HG03558 (cell line): ENCODE measurements around the gene BATF.
A peak's percentile ranks its signal among the peaks of the same experiment; 100 is the strongest.

ENCODE experiments used
- ATAC-seq: cut with Tn5 transposase; IDR thresholded peaks from one replicate; pipeline ENCODE4 v1.9.1; 2021; ENCODE audit warnings: moderate number of reproducible peaks; ENCODE audit not compliant: unreplicated experiment; ENCODE audit errors: extremely low read depth

Gene BATF

GRCh38 chr14:75559045-75559444, 36.8 kb downstream of the BATF start:
- no peak for ATAC-seq

- ATAC-seq: no peak
These were observed 37.4 kb downstream of the BATF start for GRCh38 chr14:75559451-75560222.

GRCh38 chr14:75561013-75561432, 38.8 kb downstream of the BATF start:
- no peak for ATAC-seq

- no peak for ATAC-seq
These were observed 39.8 kb downstream of the BATF start for GRCh38 chr14:75562089-75562488.

GRCh38 chr14:75562489-75562888, 40.2 kb downstream of the BATF start:
- ATAC-seq: no peak

GRCh38 chr14:75563931-75564330, 41.7 kb downstream of the BATF start:
- ATAC-seq: no peak

GRCh38 chr14:75565056-75565455, 42.8 kb downstream of the BATF start:
- ATAC-seq: no peak

- ATAC-seq: no peak
These were observed 44.1 kb downstream of the BATF start for GRCh38 chr14:75566321-75566720.

GRCh38 chr14:75566752-75567151, 44.5 kb downstream of the BATF start:
- no peak for ATAC-seq

- ATAC-seq: no peak
These were observed 45.9 kb downstream of the BATF start for GRCh38 chr14:75568140-75568539.

- ATAC-seq: no peak
These were observed 46.5 kb downstream of the BATF start for GRCh38 chr14:75568791-75569190.

GRCh38 chr14:75570797-75571196, 48.5 kb downstream of the BATF start:
- no peak for ATAC-seq

GRCh38 chr14:75572104-75572503, 49.8 kb downstream of the BATF start:
- no peak for ATAC-seq

- no peak for ATAC-seq
These were observed 54.8 kb downstream of the BATF start for GRCh38 chr14:75577090-75577489.

GRCh38 chr14:75577729-75578101, 55.4 kb downstream of the BATF start:
- peak; percentile 47 for ATAC-seq

GRCh38 chr14:75578102-75578785, 56.0 kb downstream of the BATF start, which contains the start of gene FLVCR2:
Gene FLVCR2 (plus strand): TSS chr14:75578620. CDS start chr14:75578973, 353 bp downstream.
- ATAC-seq: no peak

- ATAC-seq: no peak
These were observed 56.6 kb downstream of the BATF start for GRCh38 chr14:75578786-75579337.

GRCh38 chr14:75579338-75579864, 57.1 kb downstream of the BATF start:
- no peak for ATAC-seq

- no peak for ATAC-seq
These were observed 57.6 kb downstream of the BATF start for GRCh38 chr14:75579882-75580281.

GRCh38 chr14:75587388-75587787, 65.1 kb downstream of the BATF start:
- no peak for ATAC-seq

GRCh38 chr14:75589931-75590330, 67.7 kb downstream of the BATF start:
- ATAC-seq: no peak
